Activated naive CD8-positive, alpha-beta T cell treated with anti-CD3 and anti-CD28 coated beads, Interleukin-2, amount 50 U/mL, for 24 hours (primary cell): Measurements from ENCODE around the gene TCF21.
"Not testable (repeated sequence)": the region's sequence is repeated elsewhere in the genome, so short reads cannot be mapped to it uniquely, and the experiment has no call there.

Experiments
- ATAC-seq: fragments of 150-1000 bp; cut with Tn5 transposase; one replicate; pipeline ENCODE4 v1.10.0; 2021
- DNase-seq: peaks from one replicate; pipeline ENCODE4 v3.0.0; 2021
- H3K27ac Mint-ChIP-seq: one replicate; pipeline ENCODE4 v1.8.0; 2021; ENCODE audit warnings: mild to moderate bottlenecking, mixed read lengths
- H3K27me3 Mint-ChIP-seq: one replicate; pipeline ENCODE4 v1.8.0; 2021; ENCODE audit warnings: mixed read lengths
- H3K36me3 Mint-ChIP-seq: one replicate; pipeline ENCODE4 v1.8.0; 2021; ENCODE audit warnings: low read depth, mixed read lengths
- H3K4me1 Mint-ChIP-seq: one replicate; pipeline ENCODE4 v1.8.0; 2021; ENCODE audit warnings: mixed read lengths
- H3K4me3 Mint-ChIP-seq: one replicate; pipeline ENCODE4 v1.8.0; 2021; ENCODE audit warnings: mild to moderate bottlenecking, moderate library complexity, mixed read lengths
- H3K9me3 Mint-ChIP-seq: one replicate; pipeline ENCODE4 v1.8.0; 2021; ENCODE audit warnings: mixed read lengths

The TCF21 gene

DNA sequence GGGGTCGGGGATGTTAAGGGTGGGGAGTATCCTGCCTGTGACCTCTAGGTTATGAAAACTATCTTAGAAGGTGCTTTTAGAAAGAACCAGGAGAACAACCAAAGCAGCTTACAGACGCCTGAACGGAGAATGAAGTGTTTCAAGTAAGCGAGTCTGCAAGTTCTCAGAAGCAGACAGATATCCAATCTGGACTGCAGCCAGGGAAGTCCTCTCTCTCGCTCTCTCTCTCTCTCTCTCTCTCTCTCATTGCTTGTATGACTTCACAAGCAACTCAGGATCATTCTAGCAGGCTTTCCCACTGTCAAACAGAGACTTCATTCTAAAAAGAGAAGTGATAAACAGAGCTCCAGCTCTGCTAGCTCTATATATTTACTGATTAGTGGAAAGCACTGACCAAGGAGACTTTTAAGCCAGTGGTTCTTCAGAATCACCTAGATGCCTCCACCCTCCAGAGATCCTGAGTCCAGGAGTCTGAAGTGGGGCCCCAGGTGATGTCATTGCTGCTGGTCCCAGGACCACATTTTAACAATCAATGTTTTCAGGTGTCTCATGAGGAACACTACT, 6.0 kb downstream of the TCF21 start:
- Mint-ChIP-seq H3K4me1 (peaks cover 23% of the 10 kb centered on the region), H3K36me3 (no peaks in the 10 kb centered on the region), H3K27ac (no peak overlapping the region), H3K4me3 (no peak overlapping the region), H3K9me3 (no peaks in the 10 kb centered on the region), H3K27me3 (peaks cover 76% of the 10 kb centered on the region)
- ATAC-seq (no peak), DNase-seq (no peak)

DNA sequence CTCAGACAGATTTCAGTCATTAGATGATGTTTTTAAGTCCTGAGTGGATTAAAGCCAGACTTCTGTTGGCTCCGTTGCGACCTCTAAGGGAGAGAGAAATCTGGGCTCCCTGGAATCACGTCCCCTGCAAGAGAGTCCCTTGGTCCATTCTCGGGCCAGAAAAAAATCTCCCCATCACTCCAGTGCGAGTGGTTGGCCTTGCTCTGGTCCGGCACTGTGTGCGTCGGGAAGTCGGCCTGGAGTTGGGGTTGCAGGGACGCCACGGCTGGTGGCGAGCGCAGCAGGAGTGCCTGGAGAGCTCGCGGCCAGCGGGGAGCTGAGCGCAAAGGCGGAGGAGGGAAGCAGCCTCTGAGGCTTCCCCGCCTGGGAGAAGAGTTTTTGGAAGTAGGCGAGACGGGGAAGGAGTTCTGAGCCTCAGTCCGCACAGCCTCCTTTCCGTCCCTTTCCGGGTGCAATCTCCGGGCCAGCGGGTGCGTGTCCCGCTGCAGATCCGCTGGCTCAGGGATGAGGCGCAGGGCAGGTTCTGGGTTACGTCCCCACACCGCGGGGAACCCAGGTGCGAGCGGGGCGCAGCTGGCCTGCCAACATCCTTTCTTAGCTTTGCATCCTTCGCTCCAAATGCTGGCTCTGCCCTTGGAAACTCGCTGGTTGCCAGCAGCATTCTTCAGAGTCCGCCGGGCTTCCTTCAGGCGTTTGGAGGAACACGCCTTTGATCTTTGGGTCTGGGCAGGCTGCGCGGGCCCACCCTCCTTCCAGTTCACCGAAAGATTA, 6.8 kb downstream of the TCF21 start:
- DNase-seq (no peak), ATAC-seq (no peak)
- Mint-ChIP-seq H3K27ac (no peak overlapping the region), H3K36me3 (no peaks in the 10 kb centered on the region), H3K4me1 (peaks cover 16% of the 10 kb centered on the region), H3K27me3 (peaks cover 72% of the 10 kb centered on the region), H3K4me3 (no peak overlapping the region), H3K9me3 (no peaks in the 10 kb centered on the region)

DNA sequence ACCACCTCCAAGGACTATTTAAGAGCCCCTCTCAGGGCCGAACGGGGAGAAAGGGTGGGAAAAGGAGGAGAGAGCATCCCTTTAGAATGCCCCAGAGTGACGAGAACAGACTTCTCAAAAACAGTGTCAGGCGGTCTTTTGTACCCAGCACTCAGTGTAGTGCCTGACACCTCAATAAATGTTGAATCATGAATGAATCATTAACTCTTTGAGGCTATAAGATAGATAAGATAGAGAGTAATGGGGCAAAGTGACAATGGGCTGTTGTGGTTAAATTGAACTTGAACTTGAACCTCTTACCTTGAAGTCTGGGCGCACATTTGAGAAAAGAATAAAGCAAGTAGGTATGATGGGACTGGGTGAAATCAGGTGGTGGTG, 7.4 kb downstream of the TCF21 start:
- Mint-ChIP-seq H3K9me3 (no peaks in the 10 kb centered on the region), H3K36me3 (no peaks in the 10 kb centered on the region), H3K27me3 (peaks cover 68% of the 10 kb centered on the region), H3K4me1 (peaks cover 10% of the 10 kb centered on the region), H3K4me3 (no peak overlapping the region), H3K27ac (no peak overlapping the region)
- DNase-seq (no peak), ATAC-seq (no peak)

DNA sequence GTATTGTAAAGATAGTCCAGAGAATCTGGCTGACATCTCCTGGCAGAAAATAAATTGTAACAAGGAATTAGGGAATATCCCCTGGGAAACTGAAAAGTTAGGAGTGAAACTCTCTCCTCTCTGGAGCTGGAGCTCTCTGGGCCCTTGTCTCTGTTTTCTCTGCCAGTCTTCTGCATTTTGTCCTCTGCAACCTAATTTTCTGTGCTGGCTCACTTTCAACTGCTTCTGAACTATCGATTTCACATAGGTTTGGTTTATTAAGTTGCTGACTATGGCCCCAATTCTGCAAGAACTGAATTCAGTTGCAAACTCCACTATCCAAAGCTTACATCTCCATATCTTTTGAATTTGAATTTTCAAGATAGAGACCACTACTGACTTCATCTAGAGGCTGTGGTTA, 9.3 kb downstream of the TCF21 start:
- H3K36me3 Mint-ChIP-seq: no peaks in the 10 kb centered on the region
- ATAC-seq (no peak), DNase-seq (no peak)
- H3K27me3 Mint-ChIP-seq: peaks cover 61% of the 10 kb centered on the region
- H3K9me3 Mint-ChIP-seq: no peaks in the 10 kb centered on the region
- no peak overlapping the region for H3K4me3 Mint-ChIP-seq
- peaks cover 4% of the 10 kb centered on the region for H3K4me1 Mint-ChIP-seq
- H3K27ac Mint-ChIP-seq: no peak overlapping the region

DNA sequence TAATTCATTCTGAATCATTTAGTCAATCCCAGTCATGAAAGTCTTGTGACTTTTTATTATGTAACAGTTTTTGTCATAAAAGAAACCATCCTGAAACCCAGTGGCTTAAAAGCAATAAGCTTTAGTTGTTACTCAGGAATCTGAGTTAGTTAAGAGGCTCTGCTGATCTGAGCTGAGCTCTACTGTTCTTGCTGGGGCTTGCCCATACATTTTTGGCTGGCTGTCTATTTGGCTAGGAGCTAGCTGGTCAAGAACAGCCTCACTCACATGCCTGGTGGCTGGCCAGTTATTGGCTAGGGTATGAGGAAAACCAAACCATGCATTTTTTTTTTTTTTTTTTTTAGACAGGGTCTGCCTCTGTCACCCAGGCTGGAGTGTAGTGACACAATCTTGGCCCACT, 10.6 kb downstream of the TCF21 start:
- H3K4me1 Mint-ChIP-seq: no peaks in the 10 kb centered on the region
- H3K9me3 Mint-ChIP-seq: no peaks in the 10 kb centered on the region
- H3K27me3 Mint-ChIP-seq: peaks cover 58% of the 10 kb centered on the region
- H3K36me3 Mint-ChIP-seq: no peaks in the 10 kb centered on the region
- DNase-seq (no peak), ATAC-seq (no peak)
- no peak overlapping the region for H3K4me3 Mint-ChIP-seq
- H3K27ac Mint-ChIP-seq: no peak overlapping the region

DNA sequence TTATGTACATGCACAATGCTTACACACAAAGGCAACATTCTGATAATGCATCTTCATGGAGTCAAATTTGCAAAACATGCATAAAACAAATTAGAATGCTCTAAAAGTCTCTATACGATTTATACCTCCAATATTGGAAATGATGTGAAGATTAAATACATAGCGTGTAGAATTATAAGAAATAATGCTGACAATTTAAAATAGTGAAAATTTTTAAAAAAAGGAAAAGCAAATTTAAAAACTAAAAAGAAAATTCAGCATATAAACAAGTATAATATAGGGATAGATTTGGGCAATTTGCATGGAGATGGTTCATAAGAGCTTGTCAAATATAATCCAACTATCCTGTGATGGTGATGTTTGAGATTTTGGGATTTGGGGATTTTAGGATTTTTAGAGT, 14.9 kb downstream of the TCF21 start:
- H3K27ac Mint-ChIP-seq: no peak overlapping the region
- H3K36me3 Mint-ChIP-seq: no peaks in the 10 kb centered on the region
- no peaks in the 10 kb centered on the region for H3K4me1 Mint-ChIP-seq
- H3K4me3 Mint-ChIP-seq: no peak overlapping the region
- ATAC-seq (no peak), DNase-seq (no peak)
- H3K27me3 Mint-ChIP-seq: peaks cover 55% of the 10 kb centered on the region
- no peaks in the 10 kb centered on the region for H3K9me3 Mint-ChIP-seq

DNA sequence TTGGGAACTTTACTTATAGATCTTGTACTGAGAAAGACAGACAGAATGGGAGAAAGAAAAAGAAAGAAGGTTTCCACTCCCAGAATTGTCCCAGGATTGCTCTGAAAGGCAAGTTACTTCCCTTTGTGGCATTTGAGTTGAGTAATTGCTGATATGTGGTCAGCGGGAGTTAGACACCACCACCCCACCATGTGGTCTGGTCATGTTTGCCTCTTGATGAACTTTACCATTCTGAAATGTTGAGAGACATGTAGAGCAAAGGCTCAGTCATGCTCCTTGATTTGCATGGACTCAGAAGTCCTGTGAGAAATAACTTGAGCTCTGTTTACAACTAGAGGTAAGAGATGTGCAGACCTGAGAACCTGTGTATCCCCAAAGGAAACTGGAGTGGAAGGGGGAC, 17.1 kb downstream of the TCF21 start:
- Mint-ChIP-seq H3K4me1 (no peaks in the 10 kb centered on the region), H3K9me3 (no peaks in the 10 kb centered on the region), H3K36me3 (no peaks in the 10 kb centered on the region), H3K27ac (no peak overlapping the region), H3K4me3 (no peak overlapping the region), H3K27me3 (peaks cover 62% of the 10 kb centered on the region)
- ATAC-seq (no peak), DNase-seq (no peak)

DNA sequence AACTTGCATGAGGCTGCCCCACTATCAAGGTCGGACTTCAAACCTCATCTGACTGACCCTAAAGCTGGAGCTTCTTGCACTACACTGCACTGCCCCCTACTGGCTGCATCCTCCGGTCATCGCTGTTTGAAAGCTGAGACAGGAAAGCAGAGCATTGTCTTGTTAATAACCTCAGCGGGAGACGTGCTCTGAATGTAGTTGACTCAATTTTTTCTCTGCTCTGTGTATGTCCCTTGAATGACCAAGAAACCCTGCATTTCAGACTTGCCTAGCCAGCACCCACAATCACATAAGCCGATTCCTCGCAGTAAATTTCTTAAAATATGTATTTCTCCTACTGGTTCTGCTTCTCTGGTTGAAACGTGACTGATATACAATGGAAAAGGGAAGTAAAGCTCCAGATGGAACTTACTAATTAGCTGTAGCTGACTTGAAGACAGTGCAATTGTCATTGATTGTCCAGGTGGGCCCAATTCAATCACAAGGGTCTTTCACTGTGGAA, 27.8 kb downstream of the TCF21 start:
- Mint-ChIP-seq H3K27ac (no peak overlapping the region), H3K4me1 (peaks cover 3% of the 10 kb centered on the region), H3K9me3 (no peaks in the 10 kb centered on the region), H3K4me3 (no peak overlapping the region), H3K36me3 (no peaks in the 10 kb centered on the region), H3K27me3 (peaks cover 27% of the 10 kb centered on the region)
- ATAC-seq (peak; percentile 79), DNase-seq (peak; percentile 86)

DNA sequence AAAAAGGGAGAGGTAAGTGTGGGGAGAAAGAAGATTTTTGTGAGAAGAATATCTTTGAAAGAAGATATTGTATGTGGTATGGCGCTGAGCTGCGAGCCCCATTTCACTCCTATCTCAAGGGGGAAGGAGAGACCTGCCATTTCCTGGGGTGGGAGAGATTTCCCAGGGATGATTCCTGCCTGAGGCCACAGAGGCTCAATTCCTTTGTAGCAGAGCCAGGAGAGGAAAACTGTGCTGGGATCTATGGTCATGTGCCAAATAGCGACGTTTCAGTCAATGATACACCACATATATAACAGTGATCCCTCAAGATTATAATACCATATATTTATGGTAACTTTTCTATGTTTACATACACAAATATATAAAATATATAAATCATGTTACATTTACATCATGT, 28.9 kb downstream of the TCF21 start:
- Mint-ChIP-seq H3K9me3 (no peaks in the 10 kb centered on the region), H3K4me1 (peaks cover 3% of the 10 kb centered on the region), H3K27ac (no peak overlapping the region), H3K27me3 (peaks cover 22% of the 10 kb centered on the region), H3K4me3 (no peak overlapping the region), H3K36me3 (no peaks in the 10 kb centered on the region)
- no peak for ATAC-seq
- DNase-seq: no peak

DNA sequence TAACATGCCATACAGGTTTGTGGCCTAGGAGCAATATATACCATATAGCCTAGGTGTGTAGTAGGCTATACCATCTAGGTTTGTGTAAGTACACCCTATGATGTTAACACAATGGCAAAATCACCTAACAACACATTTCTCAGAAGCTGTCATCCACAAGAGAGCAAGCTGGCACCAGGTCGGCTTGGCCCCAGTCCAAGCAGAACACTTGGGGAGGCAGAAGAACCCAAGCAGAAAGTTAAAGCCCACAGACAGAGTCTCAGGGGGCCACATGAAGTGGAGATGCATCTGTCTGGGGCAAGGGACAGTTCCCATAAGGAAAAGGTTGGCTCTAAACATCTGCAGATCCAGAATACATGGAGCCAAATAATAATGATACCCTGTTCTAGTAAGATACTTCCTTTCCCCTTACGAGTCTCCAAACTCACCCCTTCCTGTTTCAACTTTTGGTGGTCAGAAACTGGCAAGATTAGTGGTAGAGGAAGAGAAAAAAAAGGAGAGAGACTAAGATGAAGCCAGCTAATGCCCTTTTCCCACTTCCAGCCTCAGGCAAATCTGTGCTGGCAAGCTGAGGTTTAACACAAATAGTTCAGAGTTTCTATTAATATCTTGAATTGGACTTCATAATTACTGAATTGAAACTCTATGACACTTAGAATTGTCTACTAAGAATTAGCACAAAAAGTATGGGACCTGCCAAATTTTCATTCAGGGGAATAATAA, 29.5 kb downstream of the TCF21 start:
- H3K4me1 Mint-ChIP-seq: peaks cover 3% of the 10 kb centered on the region
- H3K4me3 Mint-ChIP-seq: no peak overlapping the region
- no peaks in the 10 kb centered on the region for H3K9me3 Mint-ChIP-seq
- peaks cover 16% of the 10 kb centered on the region for H3K27me3 Mint-ChIP-seq
- DNase-seq: no peak
- ATAC-seq: no peak
- no peak overlapping the region for H3K27ac Mint-ChIP-seq
- H3K36me3 Mint-ChIP-seq: no peaks in the 10 kb centered on the region

DNA sequence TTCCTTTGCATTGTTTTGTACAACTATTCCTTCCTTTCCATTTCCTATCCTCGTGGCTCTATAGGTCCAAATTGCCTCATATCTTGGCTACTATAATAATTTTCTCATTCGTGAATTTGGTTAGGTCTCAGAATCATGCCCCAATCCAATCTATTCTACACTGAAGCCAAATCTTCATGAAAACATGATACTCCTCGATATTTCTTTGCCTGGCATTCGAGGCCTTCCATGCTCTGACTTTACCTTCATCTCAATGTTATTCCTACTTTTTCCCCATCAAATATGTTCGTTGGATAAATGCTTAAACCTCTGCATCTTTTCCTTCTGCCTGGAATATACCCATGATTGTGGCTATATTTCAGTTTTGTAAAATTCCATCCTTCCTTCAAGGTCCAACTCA, 30.4 kb downstream of the TCF21 start:
- DNase-seq (no peak), ATAC-seq (no peak)
- peaks cover 3% of the 10 kb centered on the region for H3K4me1 Mint-ChIP-seq
- H3K9me3 Mint-ChIP-seq: no peaks in the 10 kb centered on the region
- H3K27me3 Mint-ChIP-seq: peaks cover 12% of the 10 kb centered on the region
- H3K36me3 Mint-ChIP-seq: no peaks in the 10 kb centered on the region
- H3K4me3 Mint-ChIP-seq: no peak overlapping the region
- H3K27ac Mint-ChIP-seq: no peak overlapping the region

DNA sequence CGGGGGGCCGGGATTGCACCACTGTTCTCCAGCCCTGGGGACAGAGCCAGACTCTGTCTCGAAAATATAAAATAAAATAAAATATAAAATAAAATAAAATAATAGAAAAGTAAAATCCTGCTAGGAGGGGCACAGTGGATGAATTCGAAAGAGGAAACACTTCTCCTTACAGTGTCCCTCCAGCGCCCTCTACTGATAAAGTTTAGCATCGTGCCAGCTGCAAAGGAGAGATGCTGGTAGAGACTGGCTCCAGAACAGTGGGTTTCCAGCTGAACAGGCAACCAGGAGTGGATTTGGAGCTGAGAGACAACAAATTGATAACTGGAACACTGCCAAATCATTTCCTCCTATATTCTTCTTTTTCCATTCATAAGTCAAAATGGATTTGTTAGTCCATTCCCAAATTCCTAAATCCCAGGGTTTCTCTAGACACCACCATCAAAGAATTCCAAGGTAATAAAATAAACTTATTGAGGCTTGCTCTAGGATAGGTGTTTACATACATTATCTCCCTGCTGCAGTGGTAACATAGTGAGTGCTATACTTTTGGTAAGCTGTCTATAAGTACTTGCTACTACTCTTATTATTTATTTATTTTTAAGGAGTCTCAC, 32.4 kb downstream of the TCF21 start:
- Mint-ChIP-seq H3K27me3 (peaks cover 9% of the 10 kb centered on the region), H3K36me3 (no peaks in the 10 kb centered on the region), H3K27ac (no peak overlapping the region), H3K4me3 (no peak overlapping the region), H3K4me1 (peaks cover 3% of the 10 kb centered on the region), H3K9me3 (no peaks in the 10 kb centered on the region)
- ATAC-seq (peak; percentile 44), DNase-seq (peak; percentile 74)

DNA sequence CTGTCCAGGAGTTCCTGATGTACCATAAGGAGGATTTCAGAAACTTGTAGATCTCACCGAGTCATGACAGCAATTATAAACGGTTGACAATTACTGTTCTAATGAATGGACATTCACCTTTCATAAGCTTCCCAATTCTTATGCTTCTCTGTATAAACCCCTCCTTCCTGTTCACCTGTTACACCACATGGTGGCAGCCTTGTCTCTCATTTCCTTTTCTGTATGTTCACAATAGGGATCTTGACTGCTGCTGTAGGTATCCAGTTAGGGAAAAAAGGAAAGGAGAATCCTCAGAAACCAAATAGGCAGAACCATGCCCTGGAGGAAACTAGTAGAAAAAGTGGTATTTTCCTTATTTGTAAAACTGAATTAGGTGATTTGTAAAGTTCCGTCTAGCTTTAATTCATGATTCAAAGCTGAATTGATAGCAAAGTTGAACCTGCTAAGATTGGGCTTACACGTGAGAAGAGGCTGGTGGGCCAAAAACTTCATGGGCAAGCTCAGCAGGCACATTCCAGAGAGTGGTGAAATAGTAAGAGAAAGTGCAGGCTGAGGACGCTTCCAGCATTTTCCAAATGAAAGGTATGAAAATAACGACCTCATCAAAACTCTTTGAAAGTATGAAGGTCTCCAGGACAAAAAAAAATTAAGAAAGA, 35.2 kb downstream of the TCF21 start:
- Mint-ChIP-seq H3K27ac (no peak overlapping the region), H3K27me3 (peaks cover 20% of the 10 kb centered on the region), H3K4me3 (no peak overlapping the region), H3K4me1 (no peaks in the 10 kb centered on the region), H3K9me3 (no peaks in the 10 kb centered on the region), H3K36me3 (no peaks in the 10 kb centered on the region)
- ATAC-seq (peak; percentile 72), DNase-seq (peak; percentile 48)

DNA sequence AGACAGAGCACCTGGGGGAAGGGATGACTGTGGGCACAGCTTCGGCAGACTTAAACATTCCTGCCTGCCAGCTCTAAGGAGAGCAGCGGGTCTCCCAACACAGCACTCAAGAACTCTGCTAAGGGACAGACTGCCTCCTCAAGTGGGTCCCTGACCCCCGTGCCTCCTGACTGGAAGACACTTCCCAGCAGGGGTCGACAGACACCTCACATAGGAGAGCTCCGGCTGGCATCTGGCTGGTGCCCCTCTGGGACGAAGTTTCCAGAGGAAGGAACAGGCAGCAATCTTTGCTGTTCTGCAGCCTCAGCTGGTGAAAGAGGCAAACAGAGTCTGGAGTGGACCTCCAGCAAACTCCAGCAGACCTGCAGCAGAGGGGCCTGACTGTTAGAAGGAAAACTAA, 42.3 kb downstream of the TCF21 start:
- H3K4me1 Mint-ChIP-seq, H3K36me3 Mint-ChIP-seq, H3K4me3 Mint-ChIP-seq, DNase-seq, H3K27ac Mint-ChIP-seq, ATAC-seq: not testable (repeated sequence)
- Mint-ChIP-seq H3K9me3 (peaks cover 11% of the 10 kb centered on the region), H3K27me3 (peaks cover 30% of the 10 kb centered on the region)
